ENCODE data around the gene CALR3.

Gene CALR3

GRCh38 chr19:16537111-16537510 is 41.1 kb upstream of the CALR3 start:
- H3K27ac ChIP-seq = no peak overlapping the region
- TF ChIP-seq, protein P1, sequence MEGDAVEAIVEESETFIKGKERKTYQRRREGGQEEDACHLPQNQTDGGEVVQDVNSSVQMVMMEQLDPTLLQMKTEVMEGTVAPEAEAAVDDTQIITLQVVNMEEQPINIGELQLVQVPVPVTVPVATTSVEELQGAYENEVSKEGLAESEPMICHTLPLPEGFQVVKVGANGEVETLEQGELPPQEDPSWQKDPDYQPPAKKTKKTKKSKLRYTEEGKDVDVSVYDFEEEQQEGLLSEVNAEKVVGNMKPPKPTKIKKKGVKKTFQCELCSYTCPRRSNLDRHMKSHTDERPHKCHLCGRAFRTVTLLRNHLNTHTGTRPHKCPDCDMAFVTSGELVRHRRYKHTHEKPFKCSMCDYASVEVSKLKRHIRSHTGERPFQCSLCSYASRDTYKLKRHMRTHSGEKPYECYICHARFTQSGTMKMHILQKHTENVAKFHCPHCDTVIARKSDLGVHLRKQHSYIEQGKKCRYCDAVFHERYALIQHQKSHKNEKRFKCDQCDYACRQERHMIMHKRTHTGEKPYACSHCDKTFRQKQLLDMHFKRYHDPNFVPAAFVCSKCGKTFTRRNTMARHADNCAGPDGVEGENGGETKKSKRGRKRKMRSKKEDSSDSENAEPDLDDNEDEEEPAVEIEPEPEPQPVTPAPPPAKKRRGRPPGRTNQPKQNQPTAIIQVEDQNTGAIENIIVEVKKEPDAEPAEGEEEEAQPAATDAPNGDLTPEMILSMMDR (IDR thresholded peaks at IDR 0.05) = no peak
- TF ChIP-seq ZFX (IDR thresholded peaks at IDR 0.05; ENCODE audit: borderline replicate concordance) = no peak

DNA sequence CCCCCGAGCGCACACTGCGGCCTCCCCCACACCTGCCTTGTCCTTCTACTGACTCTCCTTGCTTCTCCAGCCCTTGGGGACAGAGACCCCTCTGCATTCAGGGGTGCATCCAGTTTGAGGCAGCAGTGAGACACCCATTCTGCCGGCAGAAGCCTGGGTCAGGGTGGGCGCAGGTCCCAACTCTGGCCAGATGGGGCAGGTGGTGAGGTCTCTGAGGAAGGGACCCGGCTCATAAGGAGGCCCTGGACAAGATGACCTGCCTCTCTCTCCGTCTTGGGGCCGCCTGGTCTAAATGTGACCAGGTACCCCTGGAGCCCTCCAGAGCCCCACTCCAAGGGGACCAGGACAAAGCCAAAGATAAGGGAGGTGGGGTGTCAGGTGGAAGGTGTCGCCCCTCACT is 40.2 kb upstream of the CALR3 start:
- TF ChIP-seq ZFX (IDR thresholded peaks at IDR 0.05; ENCODE audit: borderline replicate concordance) = no peak
- TF ChIP-seq, protein P1 (IDR thresholded peaks at IDR 0.05) = no peak
- no peak overlapping the region for H3K27ac ChIP-seq

- H3K27ac ChIP-seq = no peak overlapping the region
- no peak for TF ChIP-seq ZFX (IDR thresholded peaks at IDR 0.05; ENCODE audit: borderline replicate concordance)
- TF ChIP-seq, protein P1 (IDR thresholded peaks at IDR 0.05) = no peak
These were observed 39.4 kb upstream of the CALR3 start for GRCh38 chr19:16535381-16535780.

DNA sequence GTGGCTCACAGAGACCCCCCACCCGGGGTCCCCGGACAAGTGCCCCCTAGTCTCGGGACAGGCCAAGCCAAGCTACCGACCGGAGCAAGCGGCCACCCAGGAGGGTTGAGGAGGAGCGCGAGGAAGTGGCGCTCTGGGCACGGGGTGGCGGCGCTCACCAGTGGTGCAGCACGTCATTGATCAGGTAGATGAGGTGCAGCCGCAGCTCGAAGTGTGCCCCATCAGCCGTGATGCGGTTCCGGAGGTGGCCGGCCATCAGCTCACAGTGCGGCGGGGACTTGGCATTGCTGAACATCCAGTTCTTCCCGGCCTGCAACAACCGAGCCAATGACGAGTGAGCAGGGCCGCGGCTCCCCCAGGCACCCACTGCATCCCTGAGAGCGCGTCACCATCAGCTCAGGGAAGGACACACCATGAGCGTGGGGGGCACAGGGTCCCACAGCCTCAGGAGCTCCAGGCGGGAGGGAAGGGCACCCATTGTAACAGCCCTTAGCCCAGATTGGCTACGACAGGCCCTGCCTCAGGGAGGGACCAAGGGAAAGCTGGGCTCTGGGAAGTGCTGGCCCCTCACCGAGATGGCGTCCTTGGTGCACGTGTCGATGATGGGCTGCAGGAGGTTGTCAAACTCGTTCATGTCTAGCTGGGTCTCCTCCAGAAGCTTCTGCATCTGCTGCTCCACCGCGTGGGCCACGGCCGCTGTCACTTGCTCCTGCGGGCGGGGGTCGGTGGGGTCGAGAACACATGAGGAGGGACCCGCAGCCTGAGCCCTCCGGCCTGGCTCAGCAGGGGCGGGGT is 36.7 kb upstream of the CALR3 start:
- TF ChIP-seq, protein P1 (IDR thresholded peaks at IDR 0.05) = no peak
- no peak for TF ChIP-seq ZFX (IDR thresholded peaks at IDR 0.05; ENCODE audit: borderline replicate concordance)

DNA sequence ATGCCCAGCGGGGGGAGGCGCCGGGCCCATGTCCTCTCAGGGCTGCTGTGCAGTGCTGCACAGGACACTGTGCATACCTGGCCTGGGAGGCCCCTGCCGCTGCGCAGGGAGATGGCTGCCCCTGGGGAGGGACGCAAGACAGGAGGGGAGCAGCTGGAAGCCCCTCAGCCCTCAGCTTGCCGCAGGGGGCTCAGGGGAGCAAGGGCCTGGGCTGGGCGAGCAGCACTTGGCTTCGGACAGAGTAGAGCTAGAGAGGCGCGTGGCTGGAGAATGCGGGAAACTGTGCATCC is 35.4 kb upstream of the CALR3 start:
- TF ChIP-seq, protein P1 (IDR thresholded peaks at IDR 0.05) = no peak
- no peak for TF ChIP-seq ZFX (IDR thresholded peaks at IDR 0.05; ENCODE audit: borderline replicate concordance)
- H3K27ac ChIP-seq = no peak overlapping the region

More for the DNA sequence above, 36.7 kb upstream of the CALR3 start:
- no peak overlapping the region for H3K27ac ChIP-seq

GRCh38 chr19:16530540-16531379 is 34.8 kb upstream of the CALR3 start:
- no peak for TF ChIP-seq ZFX (IDR thresholded peaks at IDR 0.05; ENCODE audit: borderline replicate concordance)
- TF ChIP-seq, protein P1 (IDR thresholded peaks at IDR 0.05) = no peak
- H3K27ac ChIP-seq = no peak overlapping the region

All from 22Rv1 (cell line).